ENCODE data around the gene HTT-AS.

Gene HTT-AS

DNA sequence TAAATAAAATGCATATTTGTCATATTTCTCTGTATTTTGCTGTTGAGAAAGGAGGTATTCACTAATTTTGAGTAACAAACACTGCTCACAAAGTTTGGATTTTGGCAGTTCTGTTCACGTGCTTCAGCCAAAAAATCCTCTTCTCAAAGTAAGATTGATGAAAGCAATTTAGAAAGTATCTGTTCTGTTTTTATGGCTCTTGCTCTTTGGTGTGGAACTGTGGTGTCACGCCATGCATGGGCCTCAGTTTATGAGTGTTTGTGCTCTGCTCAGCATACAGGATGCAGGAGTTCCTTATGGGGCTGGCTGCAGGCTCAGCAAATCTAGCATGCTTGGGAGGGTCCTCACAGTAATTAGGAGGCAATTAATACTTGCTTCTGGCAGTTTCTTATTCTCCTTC lies 3.5 kb upstream of the HTT-AS start:
- Histone ChIP-seq H3K27ac (no peak overlapping the region), H3K4me3 (no peak overlapping the region)
- TF ChIP-seq, protein P1, sequence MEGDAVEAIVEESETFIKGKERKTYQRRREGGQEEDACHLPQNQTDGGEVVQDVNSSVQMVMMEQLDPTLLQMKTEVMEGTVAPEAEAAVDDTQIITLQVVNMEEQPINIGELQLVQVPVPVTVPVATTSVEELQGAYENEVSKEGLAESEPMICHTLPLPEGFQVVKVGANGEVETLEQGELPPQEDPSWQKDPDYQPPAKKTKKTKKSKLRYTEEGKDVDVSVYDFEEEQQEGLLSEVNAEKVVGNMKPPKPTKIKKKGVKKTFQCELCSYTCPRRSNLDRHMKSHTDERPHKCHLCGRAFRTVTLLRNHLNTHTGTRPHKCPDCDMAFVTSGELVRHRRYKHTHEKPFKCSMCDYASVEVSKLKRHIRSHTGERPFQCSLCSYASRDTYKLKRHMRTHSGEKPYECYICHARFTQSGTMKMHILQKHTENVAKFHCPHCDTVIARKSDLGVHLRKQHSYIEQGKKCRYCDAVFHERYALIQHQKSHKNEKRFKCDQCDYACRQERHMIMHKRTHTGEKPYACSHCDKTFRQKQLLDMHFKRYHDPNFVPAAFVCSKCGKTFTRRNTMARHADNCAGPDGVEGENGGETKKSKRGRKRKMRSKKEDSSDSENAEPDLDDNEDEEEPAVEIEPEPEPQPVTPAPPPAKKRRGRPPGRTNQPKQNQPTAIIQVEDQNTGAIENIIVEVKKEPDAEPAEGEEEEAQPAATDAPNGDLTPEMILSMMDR (IDR thresholded peaks at IDR 0.05): no peak
- DNase-seq (ENCODE audit: low spot score): no peak

DNA sequence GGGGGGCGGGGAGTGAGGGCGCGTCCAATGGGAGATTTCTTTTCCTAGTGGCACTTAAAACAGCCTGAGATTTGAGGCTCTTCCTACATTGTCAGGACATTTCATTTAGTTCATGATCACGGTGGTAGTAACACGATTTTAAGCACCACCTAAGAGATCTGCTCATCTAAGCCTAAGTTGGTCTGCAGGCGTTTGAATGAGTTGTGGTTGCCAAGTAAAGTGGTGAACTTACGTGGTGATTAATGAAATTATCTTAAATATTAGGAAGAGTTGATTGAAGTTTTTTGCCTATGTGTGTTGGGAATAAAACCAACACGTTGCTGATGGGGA lies 1.3 kb upstream of the HTT-AS start:
- DNase-seq (ENCODE audit: low spot score): no peak
- TF ChIP-seq, protein P1 (IDR thresholded peaks at IDR 0.05): no peak
- Histone ChIP-seq H3K27ac (peak overlapping the region in 1 of 2 donors; percentile 96), H3K4me3 (peak overlapping the region; percentile 96)

DNA sequence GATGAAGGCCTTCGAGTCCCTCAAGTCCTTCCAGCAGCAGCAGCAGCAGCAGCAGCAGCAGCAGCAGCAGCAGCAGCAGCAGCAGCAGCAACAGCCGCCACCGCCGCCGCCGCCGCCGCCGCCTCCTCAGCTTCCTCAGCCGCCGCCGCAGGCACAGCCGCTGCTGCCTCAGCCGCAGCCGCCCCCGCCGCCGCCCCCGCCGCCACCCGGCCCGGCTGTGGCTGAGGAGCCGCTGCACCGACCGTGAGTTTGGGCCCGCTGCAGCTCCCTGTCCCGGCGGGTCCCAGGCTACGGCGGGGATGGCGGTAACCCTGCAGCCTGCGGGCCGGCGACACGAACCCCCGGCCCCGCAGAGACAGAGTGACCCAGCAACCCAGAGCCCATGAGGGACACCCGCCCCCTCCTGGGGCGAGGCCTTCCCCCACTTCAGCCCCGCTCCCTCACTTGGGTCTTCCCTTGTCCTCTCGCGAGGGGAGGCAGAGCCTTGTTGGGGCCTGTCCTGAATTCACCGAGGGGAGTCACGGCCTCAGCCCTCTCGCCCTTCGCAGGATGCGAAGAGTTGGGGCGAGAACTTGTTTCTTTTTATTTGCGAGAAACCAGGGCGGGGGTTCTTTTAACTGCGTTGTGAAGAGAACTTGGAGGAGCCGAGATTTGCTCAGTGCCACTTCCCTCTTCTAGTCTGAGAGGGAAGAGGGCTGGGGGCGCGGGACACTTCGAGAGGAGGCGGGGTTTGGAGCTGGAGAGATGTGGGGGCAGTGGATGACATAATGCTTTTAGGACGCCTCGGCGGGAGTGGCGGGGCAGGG lies 711 bp upstream of the HTT-AS start:
- TF ChIP-seq, protein P1 (IDR thresholded peaks at IDR 0.05): no peak
- DNase-seq (ENCODE audit: low spot score): peak; percentile 84
- peak overlapping the region; percentile 96 for H3K4me3 ChIP-seq
- H3K27ac ChIP-seq: peak overlapping the region; percentile 83 to 96

DNA sequence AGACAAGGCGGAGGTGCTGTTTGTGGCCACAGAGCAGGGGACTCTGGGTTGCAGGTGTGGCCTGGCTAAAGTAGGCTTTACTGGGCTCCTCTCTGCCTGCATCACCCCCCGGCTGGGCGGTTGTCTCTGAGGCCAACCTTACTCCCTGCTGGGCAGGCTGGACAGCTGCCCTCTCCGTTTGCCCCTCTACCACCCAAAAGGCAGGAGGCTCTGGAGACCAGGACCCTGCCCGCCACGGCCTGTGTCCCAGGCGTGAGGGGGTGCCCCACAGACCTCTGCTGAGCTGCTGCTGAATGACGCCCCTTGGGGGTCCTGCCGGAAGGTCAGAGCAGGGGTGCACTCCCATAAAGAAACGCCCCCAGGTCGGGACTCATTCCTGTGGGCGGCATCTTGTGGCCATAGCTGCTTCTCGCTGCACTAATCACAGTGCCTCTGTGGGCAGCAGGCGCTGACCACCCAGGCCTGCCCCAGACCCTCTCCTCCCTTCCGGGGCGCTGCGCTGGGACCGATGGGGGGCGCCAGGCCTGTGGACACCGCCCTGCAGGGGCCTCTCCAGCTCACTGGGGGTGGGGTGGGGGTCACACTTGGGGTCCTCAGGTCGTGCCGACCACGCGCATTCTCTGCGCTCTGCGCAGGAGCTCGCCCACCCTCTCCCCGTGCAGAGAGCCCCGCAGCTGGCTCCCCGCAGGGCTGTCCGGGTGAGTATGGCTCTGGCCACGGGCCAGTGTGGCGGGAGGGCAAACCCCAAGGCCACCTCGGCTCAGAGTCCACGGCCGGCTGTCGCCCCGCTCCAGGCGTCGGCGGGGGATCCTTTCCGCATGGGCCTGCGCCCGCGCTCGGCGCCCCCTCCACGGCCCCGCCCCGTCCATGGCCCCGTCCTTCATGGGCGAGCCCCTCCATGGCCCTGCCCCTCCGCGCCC lies 920 bp downstream of the HTT-AS start:
- no peak for DNase-seq (ENCODE audit: low spot score)
- H3K27ac ChIP-seq: peak overlapping the region; percentile 28 to 96
- TF ChIP-seq, protein P1 (IDR thresholded peaks at IDR 0.05): no peak
- peak overlapping the region; percentile 96 for H3K4me3 ChIP-seq

DNA sequence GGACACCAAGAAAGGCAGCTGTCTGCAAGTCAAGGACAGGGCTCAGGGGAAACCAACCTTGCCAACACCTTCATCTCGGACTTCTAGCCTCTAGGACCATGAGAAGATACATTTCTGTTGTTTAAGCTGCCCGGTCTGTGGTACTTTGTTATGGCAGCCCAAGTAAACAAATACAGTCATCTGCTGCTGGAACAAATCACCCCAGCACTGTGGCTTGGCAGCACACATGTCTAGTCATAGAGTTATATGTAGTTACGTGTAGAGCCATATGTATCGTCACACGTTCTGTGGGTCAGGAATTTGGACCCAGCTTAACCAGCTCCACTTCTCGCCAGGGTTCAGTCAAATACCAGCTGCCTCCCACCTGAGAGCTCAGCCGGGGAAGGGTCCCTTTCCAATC lies 2.5 kb downstream of the HTT-AS start:
- TF ChIP-seq, protein P1 (IDR thresholded peaks at IDR 0.05): no peak
- Histone ChIP-seq H3K4me3 (no peak overlapping the region), H3K27ac (no peak overlapping the region)
- no peak for DNase-seq (ENCODE audit: low spot score)

DNA sequence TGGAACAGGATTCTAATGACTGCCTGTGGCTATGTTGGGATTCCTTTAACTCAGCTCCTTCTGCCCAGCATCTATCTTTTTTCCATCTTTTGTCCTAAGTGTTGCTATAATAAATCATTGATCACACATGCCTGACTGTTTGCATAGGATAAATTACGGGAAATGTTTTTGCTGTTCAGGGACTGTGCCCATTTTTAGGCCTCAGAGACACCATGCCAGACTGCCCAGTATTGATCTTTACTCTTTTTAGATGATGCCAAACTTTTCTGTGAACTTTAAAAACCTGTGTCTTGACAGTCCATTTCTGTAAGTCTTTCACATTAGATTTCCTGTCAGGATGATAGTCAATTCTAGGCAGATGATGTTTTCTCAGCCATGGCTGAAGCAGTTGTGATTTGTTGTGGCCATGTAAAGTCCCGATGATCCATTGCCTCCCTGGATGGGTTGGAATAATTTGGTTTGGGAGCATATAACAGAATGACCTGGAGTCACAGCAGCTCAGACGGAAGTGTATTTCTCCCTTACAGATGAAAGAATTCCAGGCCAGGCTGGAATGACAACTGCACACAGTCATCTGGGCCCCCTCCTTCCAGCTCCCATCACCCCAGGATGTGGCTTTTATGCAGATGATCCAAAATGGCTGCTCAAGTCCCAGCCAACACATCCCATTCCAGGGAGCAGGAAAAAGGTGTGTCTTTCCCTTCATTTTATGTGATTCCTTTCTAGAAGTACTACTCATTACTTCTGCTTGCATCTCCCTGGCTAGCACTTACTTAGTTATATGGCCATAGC lies 3.4 kb downstream of the HTT-AS start:
- TF ChIP-seq, protein P1 (IDR thresholded peaks at IDR 0.05): no peak
- DNase-seq (ENCODE audit: low spot score): no peak
- H3K27ac ChIP-seq: no peak overlapping the region
- H3K4me3 ChIP-seq: no peak overlapping the region

Measured in coronary artery (tissue), 2 donors.